GM12864 (cell line): ENCODE measurements around the gene OR5K4.

Experiments used
- DNase-seq: peaks from one replicate; pipeline ENCODE4 v3.0.0-alpha.2; 2011; ENCODE audit warnings: low read depth
- H3K4me3 ChIP-seq: 2 replicates; pipeline ENCODE4 v1.5.1; 2011; ENCODE audit warnings: mild to moderate bottlenecking, low read depth, low read length, control low read depth
- CTCF ChIP-seq: IDR thresholded peaks from 2 replicates; pipeline ENCODE4 v1.5.1; 2011; ENCODE audit warnings: low read depth, mild to moderate bottlenecking, moderate library complexity, low read length, control low read depth, inconsistent platforms; ENCODE audit errors: missing control alignments

OR5K4 gene, protein sequence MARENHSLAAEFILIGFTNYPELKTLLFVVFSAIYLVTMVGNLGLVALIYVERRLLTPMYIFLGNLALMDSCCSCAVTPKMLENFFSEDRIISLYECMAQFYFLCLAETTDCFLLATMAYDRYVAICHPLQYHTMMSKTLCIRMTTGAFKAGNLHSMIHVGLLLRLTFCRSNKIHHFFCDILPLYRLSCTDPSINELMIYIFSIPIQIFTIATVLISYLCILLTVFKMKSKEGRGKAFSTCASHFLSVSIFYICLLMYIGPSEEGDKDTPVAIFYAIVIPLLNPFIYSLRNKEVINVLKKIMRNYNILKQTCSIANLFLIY

DNA sequence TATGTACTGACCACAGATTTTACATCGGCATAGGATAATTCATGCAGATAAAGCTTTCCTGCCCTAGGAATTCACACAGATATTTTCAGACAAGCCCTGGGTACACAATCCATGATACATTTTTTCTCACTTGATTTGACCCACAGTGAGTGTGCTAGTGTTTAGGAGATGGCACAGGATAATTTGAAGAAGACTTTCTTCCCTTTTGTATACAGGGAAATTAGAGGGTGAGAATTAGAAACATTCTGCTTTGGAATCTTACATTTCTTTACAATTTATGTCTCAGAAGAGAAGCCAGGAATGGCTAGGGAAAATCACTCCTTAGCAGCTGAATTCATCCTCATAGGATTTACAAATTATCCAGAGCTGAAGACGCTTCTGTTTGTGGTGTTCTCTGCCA, at the start of gene OR5K4:
Gene OR5K4, plus strand, starts transcription at position 301 of the 400 bp plus-strand sequence. Its CDS starts 0 bp downstream, at position 301.
- no peak for DNase-seq

GRCh38 chr3:98322101-98322500, 31.6 kb upstream of the OR5K4 start:
- DNase-seq: no peak
- no peak for TF ChIP-seq CTCF
- H3K4me3 ChIP-seq: no peak overlapping the region

More for the DNA sequence above, at the start of gene OR5K4:
- no peak within 1 kb of the TSS for H3K4me3 ChIP-seq
- no peak for TF ChIP-seq CTCF

DNA sequence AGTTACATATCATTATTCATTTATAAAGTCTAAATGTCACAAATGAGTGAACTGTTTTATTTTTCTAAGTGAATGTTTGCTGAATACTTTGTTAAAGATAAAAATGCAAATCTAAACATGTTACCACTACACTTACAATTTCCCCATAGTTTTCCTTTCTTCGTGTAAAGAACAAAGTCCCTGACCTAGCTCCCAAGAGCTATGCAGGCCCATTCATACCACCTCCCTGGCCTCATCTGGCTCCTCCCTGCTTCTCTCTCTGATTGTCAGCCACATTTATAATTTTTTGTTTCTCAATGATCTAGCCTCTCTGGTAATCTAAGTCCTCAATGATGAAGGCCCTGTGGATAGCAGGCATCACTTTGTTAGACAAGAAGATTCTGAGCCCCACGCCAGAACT, 31.0 kb upstream of the OR5K4 start:
- no peak for TF ChIP-seq CTCF
- no peak for DNase-seq
- H3K4me3 ChIP-seq: no peak overlapping the region

- no peak overlapping the region for H3K4me3 ChIP-seq
- DNase-seq: no peak
- TF ChIP-seq CTCF: no peak
Measured at GRCh38 chr3:98323425-98323824, 30.2 kb upstream of the OR5K4 start.

DNA sequence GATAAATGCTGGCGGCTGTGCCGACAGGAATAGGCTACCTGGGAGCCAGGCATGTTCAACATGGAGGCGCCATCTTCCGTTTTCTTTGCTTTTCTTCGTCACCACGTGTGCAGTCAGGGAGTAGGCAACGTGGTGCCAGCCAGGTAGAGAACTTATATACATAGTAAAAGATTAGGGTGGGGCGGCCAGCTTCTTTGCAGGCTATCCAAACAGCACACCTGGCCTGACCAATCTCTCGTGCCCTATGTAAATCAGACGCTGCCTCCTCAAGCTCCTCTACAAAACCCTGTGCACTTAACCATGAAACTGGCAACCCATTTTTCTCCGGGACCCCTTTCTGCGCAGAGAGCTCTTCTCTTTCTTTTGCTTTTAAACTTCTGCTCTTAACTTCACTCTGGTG, 28.6 kb upstream of the OR5K4 start:
- TF ChIP-seq CTCF: no peak
- DNase-seq: no peak
- H3K4me3 ChIP-seq: no peak overlapping the region

DNA sequence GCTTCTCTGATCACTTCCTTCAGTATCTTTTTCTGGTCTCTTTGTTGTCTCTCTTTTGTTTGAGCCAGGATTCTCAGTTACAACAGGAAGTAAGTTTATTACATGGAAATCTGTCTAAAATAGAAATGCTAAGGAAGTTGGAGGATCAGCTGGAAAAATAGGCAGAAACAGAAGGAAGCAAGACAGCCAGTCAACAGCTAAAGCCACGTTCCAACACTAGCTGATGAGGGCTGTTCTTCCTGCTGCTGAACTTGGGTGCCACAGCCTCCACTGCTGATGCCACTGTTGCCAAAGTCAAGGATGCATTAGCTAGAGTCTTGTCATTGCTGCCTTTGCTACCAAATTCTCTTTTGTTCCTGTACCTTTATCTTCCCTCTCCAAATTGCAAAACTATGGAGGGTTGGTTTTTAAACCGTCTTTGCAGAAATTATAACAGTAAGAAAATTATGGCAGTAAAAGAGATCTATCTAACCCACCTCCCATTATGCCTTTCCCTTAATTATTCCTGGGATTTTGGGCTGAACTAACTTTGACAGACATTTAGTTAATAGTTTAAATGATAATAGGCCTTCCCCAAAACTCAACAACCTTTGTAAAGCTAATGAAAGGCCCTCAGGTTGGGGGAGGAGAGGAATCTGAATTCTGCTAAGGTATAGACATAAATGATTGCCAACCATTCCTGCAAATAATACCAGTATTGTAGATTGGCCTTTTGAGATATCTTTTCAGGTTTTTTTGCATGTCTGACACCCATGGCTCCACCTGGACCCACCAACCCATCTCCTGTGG, 27.4 kb upstream of the OR5K4 start:
- no peak for TF ChIP-seq CTCF
- DNase-seq: no peak
- H3K4me3 ChIP-seq: no peak overlapping the region
